ENCODE data around the gene UBE2A.
A peak's percentile ranks its signal among the peaks of the same experiment; 100 is the strongest.

The UBE2A gene

GRCh38 chrX:119579414-119579813 lies 5.1 kb downstream of the UBE2A start:
- ChIA-PET POLR2A (ENCODE audit: low non-redundant PET) (no interaction called here), CTCF (no interaction called here)
- TF ChIP-seq CTCF (conservative IDR thresholded peaks at IDR 0.05; ENCODE audit: low read depth) = no peak
- no peak overlapping the region for H3K27ac ChIP-seq
- DNase-seq (ENCODE audit: low spot score) = no peak

DNA sequence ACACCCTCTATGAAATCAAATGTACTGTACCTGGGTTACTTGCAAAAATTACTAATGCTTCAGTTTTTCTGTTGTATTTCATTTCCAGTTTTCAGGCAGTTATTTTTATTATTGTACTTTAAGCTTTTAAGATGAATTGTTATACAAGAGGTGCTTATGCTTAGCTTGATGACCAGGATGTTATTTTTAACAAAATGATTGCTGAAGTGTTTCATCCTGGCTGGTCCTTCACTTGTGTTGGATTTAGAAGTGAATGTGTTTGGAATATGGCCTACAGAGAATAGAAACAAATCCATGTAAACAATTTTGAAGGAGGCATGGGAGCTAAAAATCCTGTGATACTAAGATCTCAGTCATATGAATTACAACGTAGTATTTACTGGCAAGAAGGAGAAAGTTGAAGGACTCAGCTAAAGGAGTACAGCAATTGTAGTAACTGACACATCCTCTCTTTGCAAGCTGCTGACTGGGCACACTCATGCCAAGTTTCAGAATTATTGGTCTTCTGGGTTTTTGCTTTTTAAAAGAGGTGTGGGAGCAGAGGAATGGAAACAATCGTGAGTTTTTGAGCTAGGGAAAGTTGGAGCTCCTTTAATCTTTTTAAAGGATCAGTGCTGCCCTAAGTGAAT lies 9.2 kb downstream of the UBE2A start:
- DNase-seq (ENCODE audit: low spot score) = no peak
- TF ChIP-seq CTCF (conservative IDR thresholded peaks at IDR 0.05; ENCODE audit: low read depth) = no peak
- CTCF ChIA-PET = interaction anchor here (0.6 kb wide), 1 partner anchor 1040 kb away, joined by 3 read pairs; no protein-coding TSS in a partner anchor
- POLR2A ChIA-PET (ENCODE audit: low non-redundant PET) = no interaction called here
- H3K27ac ChIP-seq = no peak overlapping the region

GRCh38 chrX:119589810-119590209 lies 15.4 kb downstream of the UBE2A start:
- no peak overlapping the region for H3K27ac ChIP-seq
- no peak for TF ChIP-seq CTCF (conservative IDR thresholded peaks at IDR 0.05; ENCODE audit: low read depth)
- no peak for DNase-seq (ENCODE audit: low spot score)
- ChIA-PET POLR2A (ENCODE audit: low non-redundant PET) (no interaction called here), CTCF (interaction anchor here (1.1 kb wide), 1 partner anchor 74 kb away, joined by 3 read pairs; no protein-coding TSS in a partner anchor)

- peak overlapping the region; percentile 52 for H3K27ac ChIP-seq
- TF ChIP-seq CTCF (conservative IDR thresholded peaks at IDR 0.05; ENCODE audit: low read depth) = no peak
- no peak for DNase-seq (ENCODE audit: low spot score)
- CTCF ChIA-PET = interaction anchor here (0.7 kb wide), 1 partner anchor 87 kb away, joined by 5 read pairs; no protein-coding TSS in a partner anchor
- POLR2A ChIA-PET (ENCODE audit: low non-redundant PET) = no interaction called here
Measured at GRCh38 chrX:119602701-119603255, 28.4 kb downstream of the UBE2A start.

DNA sequence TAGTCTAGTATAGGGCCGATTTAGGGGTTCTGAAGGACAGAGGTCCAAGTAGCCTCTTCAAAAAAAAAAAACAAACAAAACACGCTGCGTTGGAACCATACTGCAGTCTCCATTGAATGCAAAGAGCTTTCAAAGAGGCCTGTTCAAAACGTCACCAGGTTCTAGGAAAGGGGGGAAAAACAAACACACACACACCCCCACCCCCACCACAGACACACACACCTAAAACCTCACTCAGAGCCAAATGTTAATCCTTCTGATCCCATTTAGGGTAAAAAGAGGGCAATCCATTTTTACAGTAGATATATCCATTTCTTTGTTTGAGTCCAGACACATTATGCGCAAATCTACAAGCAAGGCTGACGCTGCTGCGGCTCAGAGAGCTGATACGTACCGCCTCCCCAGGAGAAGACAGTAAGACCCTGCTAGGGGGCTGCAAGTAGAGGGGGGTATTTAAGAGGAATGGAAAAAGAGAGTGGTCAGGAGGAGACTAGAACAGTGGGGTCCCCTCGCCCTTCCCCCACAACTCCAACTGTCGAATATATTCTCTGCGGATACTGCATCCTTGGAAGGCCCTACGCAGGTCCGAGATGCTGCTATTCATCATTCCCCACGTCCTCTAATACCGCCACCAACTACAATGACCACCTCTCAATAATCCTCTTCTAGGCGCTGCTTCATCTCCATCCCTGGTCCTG lies 30.6 kb downstream of the UBE2A start:
- CTCF ChIA-PET = no interaction called here
- POLR2A ChIA-PET (ENCODE audit: low non-redundant PET) = interaction anchor here (0.7 kb wide), 1 partner anchor 368 kb away, joined by 3 read pairs; no protein-coding TSS in a partner anchor
- peak overlapping the region; percentile 74 for H3K27ac ChIP-seq
- no peak for DNase-seq (ENCODE audit: low spot score)
- no peak for TF ChIP-seq CTCF (conservative IDR thresholded peaks at IDR 0.05; ENCODE audit: low read depth)

- ChIA-PET CTCF (interaction anchor here (0.6 to 0.8 kb wide), 2 partner anchors 48 to 124 kb away, joined by 3 read pairs; no protein-coding TSS in a partner anchor), POLR2A (ENCODE audit: low non-redundant PET) (interaction anchor here (0.6 to 0.7 kb wide), 3 partner anchors 101 to 369 kb away, joined by 3 read pairs; partner anchors contain the start of gene SOWAHD)
- peak; percentile 12 for DNase-seq (ENCODE audit: low spot score)
- no peak for TF ChIP-seq CTCF (conservative IDR thresholded peaks at IDR 0.05; ENCODE audit: low read depth)
- H3K27ac ChIP-seq = peak overlapping the region; percentile 74
Measured at GRCh38 chrX:119605464-119606279, 31.3 kb downstream of the UBE2A start.
